GM12891 (cell line): ENCODE measurements around the gene CSNK1A1L.

Source experiments
- POLR2A ChIP-seq: IDR thresholded peaks from 2 replicates; pipeline ENCODE4 v1.6.1; 2011; ENCODE audit warnings: low read depth, low read length, control low read depth
- POLR2AphosphoS5 ChIP-seq: IDR thresholded peaks from 2 replicates; pipeline ENCODE4 v1.6.1; 2011; ENCODE audit warnings: low read depth, low read length, control low read depth
- SPI1 ChIP-seq: IDR thresholded peaks from 2 replicates; pipeline ENCODE4 v1.6.1; 2011; ENCODE audit warnings: low read depth, low read length, control low read depth
- TAF1 ChIP-seq: IDR thresholded peaks from 2 replicates; pipeline ENCODE4 v1.6.1; 2011; ENCODE audit warnings: low read depth, low read length, control low read depth

DNA sequence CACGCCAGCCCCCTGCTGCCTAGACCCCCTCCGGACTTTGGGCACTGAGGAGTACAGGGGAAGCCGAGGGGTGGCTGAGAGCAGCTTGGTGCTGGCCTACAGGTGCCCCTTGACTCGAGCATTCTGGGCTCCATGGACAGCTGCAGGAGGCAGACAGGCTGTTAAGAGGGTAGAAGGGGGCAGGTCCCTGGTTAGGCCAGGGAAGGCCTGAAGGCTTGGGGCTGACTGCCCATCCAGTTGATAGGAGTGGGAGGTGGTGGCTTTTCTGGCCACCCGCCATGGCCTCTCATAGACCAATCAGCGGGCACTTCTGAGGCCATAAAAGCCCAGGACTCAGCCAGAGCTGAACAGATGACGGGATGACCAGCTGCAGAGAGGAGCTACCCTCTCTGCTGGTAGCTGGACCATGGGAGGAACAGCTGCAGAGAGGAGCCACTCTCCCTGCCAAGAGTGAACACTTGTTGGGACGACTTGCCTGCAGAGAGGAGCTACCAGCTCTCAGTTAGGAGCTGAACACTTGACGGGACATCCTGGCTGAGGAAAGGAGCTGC lies 35.2 kb downstream of the CSNK1A1L start:
- TF ChIP-seq POLR2AphosphoS5 (no peak), POLR2A (no peak), TAF1 (no peak), SPI1 (no peak)
